Measurements from ENCODE around the gene AFF3. TPM values are rescaled to one million over a fixed set of nuclear protein-coding genes. Genes with fewer than 3 reads are reported as not detected.

The AFF3 gene
- total RNA-seq, 3 donors from 2014 or later (not counting 1 experiment from before 2014, with no cell fraction given) = 4.6 to 9.6 (median 5.6) TPM

GRCh38 chr2:100072503-100072902 is 69.9 kb downstream of the AFF3 start:
- no peak overlapping the region for H3K4me3 Mint-ChIP-seq
- Histone ChIP-seq H3K9me3 (ENCODE audit: control insufficient read depth, insufficient read depth, low read length) (no peaks in the 10 kb centered on the region), H3K27me3 (ENCODE audit: control insufficient read depth, insufficient read depth, low read length) (no peaks in the 10 kb centered on the region), H3K36me3 (ENCODE audit: control insufficient read depth, insufficient read depth, low read length) (no peaks in the 10 kb centered on the region), H3K27ac (ENCODE audit: low read length) (no peak overlapping the region), H3K4me3 (ENCODE audit: low read length) (no peak overlapping the region), H3K4me1 (ENCODE audit: control insufficient read depth, insufficient read depth, low read length) (no peaks in the 10 kb centered on the region)
- intact Hi-C loops (cut with micrococcal nuclease) = no loop called here
- TF ChIP-seq CTCF (IDR thresholded peaks at IDR 0.05) = no peak
- no peak for DNase-seq
- no peak for ATAC-seq
- no peak overlapping the region for H3K27ac Mint-ChIP-seq
- H3K36me3 Mint-ChIP-seq = no peaks in the 10 kb centered on the region
- WGBS (ENCODE audit: insufficient coverage) = 84% methylated on average over 3 of the region's 3 CpGs
- no peaks in the 10 kb centered on the region for H3K4me1 Mint-ChIP-seq
- peaks cover 6 to 9% of the 10 kb centered on the region in 2 donors for H3K27me3 Mint-ChIP-seq (ENCODE audit: low read depth in 2 of 2)
- H3K9me3 Mint-ChIP-seq = no peaks in the 10 kb centered on the region

DNA sequence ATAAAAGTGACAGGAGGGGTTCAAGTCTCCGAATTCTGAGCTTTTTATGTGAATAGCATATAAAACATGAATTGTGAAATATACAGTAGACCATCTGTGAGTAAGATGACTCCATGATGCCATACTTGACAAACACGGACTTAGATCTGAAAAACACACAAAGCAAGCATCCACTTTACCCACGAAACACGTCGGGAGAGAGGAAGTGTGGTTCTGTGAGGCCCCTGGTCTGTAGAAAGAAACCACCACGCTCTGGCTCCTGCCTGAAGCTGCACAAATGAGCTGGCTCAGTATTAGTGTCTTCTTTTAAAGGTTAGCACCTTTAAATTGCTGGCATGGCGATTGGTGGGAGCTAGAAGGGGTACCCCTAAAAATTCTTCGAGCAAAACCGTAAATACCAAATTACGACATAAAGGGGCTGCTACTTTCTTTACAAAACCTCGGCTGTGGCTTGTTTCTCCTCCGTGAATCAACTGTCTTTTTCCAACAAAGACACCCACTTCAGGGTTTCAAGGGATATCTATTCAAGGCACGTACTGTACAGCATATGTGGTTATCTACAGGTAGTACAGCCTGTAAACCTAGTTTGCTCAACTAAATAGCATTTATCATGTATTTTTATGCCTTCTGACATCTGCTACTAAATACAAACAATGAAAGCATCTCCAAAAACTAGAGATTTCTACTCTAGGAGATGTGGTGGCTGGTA is 70.9 kb downstream of the AFF3 start:
- Mint-ChIP-seq H3K4me3 (no peak overlapping the region), H3K27ac (no peak overlapping the region)
- no peak for TF ChIP-seq CTCF (IDR thresholded peaks at IDR 0.05)

GRCh38 chr2:100070078-100070477 is 72.3 kb downstream of the AFF3 start:
- H3K4me1 ChIP-seq (ENCODE audit: control insufficient read depth, insufficient read depth, low read length) = no peaks in the 10 kb centered on the region
- Mint-ChIP-seq H3K4me1 (no peaks in the 10 kb centered on the region), H3K36me3 (no peaks in the 10 kb centered on the region), H3K4me3 (no peak overlapping the region), H3K9me3 (no peaks in the 10 kb centered on the region), H3K27ac (no peak overlapping the region), H3K27me3 (ENCODE audit: low read depth in 2 of 2) (peaks cover 6 to 10% of the 10 kb centered on the region in 2 donors)
- ATAC-seq = no peak
- H3K27ac ChIP-seq (ENCODE audit: low read length) = no peak overlapping the region
- no peaks in the 10 kb centered on the region for H3K27me3 ChIP-seq (ENCODE audit: control insufficient read depth, insufficient read depth, low read length)
- DNase-seq = no peak
- no peak for TF ChIP-seq CTCF (IDR thresholded peaks at IDR 0.05)
- intact Hi-C loops (cut with micrococcal nuclease) = no loop called here
- no peak overlapping the region for H3K4me3 ChIP-seq (ENCODE audit: low read length)
- 35% methylated on average over 4 of the region's 4 CpGs for WGBS (ENCODE audit: insufficient coverage)
- no peaks in the 10 kb centered on the region for H3K9me3 ChIP-seq (ENCODE audit: control insufficient read depth, insufficient read depth, low read length)
- H3K36me3 ChIP-seq (ENCODE audit: control insufficient read depth, insufficient read depth, low read length) = no peaks in the 10 kb centered on the region

More for the DNA sequence above, 70.9 kb downstream of the AFF3 start:
- DNase-seq = peak in 1 of 2 donors; percentile 11
- WGBS (ENCODE audit: insufficient coverage) = 49% methylated on average over 12 of the region's 13 CpGs
- Histone ChIP-seq H3K27me3 (ENCODE audit: control insufficient read depth, insufficient read depth, low read length) (no peaks in the 10 kb centered on the region), H3K36me3 (ENCODE audit: control insufficient read depth, insufficient read depth, low read length) (no peaks in the 10 kb centered on the region), H3K4me3 (ENCODE audit: low read length) (no peak overlapping the region), H3K27ac (ENCODE audit: low read length) (no peak overlapping the region), H3K9me3 (ENCODE audit: control insufficient read depth, insufficient read depth, low read length) (no peaks in the 10 kb centered on the region), H3K4me1 (ENCODE audit: control insufficient read depth, insufficient read depth, low read length) (no peaks in the 10 kb centered on the region)
- Mint-ChIP-seq H3K4me1 (no peaks in the 10 kb centered on the region), H3K27me3 (ENCODE audit: low read depth in 2 of 2) (peaks cover 6 to 10% of the 10 kb centered on the region in 2 donors), H3K9me3 (no peaks in the 10 kb centered on the region), H3K36me3 (no peaks in the 10 kb centered on the region)
- no peak for ATAC-seq
- intact Hi-C loops (cut with micrococcal nuclease) = no loop called here

DNA sequence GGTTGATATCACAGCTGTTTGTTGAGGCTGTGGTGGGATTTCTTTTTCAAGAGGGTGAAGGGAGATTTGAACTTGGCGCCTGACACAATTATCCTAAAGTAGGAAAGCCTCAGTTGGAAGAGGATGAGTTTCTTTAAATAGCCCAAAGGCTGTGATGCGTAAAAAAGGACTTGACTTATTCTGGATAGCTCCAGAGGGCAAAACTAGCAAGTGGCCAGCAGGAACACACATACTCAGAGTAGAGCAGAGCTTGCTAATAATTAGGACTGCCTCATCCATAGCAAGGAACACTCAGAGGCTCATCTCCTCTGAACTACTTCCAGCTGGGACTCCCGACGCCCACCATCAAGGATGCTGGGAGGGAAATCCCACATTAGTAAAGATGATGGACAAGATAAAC is 74.0 kb downstream of the AFF3 start:
- no peak overlapping the region for H3K27ac Mint-ChIP-seq
- intact Hi-C loops (cut with micrococcal nuclease) = no loop called here

More for the DNA sequence above, 74.0 kb downstream of the AFF3 start:
- 95% methylated on average over 4 of the region's 4 CpGs for WGBS (ENCODE audit: insufficient coverage)
- Histone ChIP-seq H3K27me3 (ENCODE audit: control insufficient read depth, insufficient read depth, low read length) (no peaks in the 10 kb centered on the region), H3K27ac (ENCODE audit: low read length) (no peak overlapping the region), H3K36me3 (ENCODE audit: control insufficient read depth, insufficient read depth, low read length) (no peaks in the 10 kb centered on the region), H3K4me1 (ENCODE audit: control insufficient read depth, insufficient read depth, low read length) (no peaks in the 10 kb centered on the region), H3K4me3 (ENCODE audit: low read length) (no peak overlapping the region), H3K9me3 (ENCODE audit: control insufficient read depth, insufficient read depth, low read length) (no peaks in the 10 kb centered on the region)
- ATAC-seq = no peak
- H3K4me1 Mint-ChIP-seq = no peaks in the 10 kb centered on the region
- H3K36me3 Mint-ChIP-seq = no peaks in the 10 kb centered on the region
- TF ChIP-seq CTCF (IDR thresholded peaks at IDR 0.05) = no peak
- no peaks in the 10 kb centered on the region for H3K9me3 Mint-ChIP-seq
- no peak for DNase-seq
- peaks cover 3 to 10% of the 10 kb centered on the region in 2 donors for H3K27me3 Mint-ChIP-seq (ENCODE audit: low read depth in 2 of 2)
- H3K4me3 Mint-ChIP-seq = no peak overlapping the region

All from natural killer cell (primary cell).